ENCODE data around the gene PTPRM.

Gene PTPRM

GRCh38 chr18:8373486-8373885, 806.4 kb downstream of the PTPRM start:
- TF ChIP-seq CTCF (conservative IDR thresholded peaks at IDR 0.05) = no peak
- H3K27ac ChIP-seq = no peak overlapping the region

- TF ChIP-seq CTCF (conservative IDR thresholded peaks at IDR 0.05) = no peak
- no peak overlapping the region for H3K27ac ChIP-seq
Observed at GRCh38 chr18:8374676-8375075, 807.6 kb downstream of the PTPRM start.

- no peak overlapping the region for H3K27ac ChIP-seq
- no peak for TF ChIP-seq CTCF (conservative IDR thresholded peaks at IDR 0.05)
Observed at GRCh38 chr18:8375249-8375648, 808.1 kb downstream of the PTPRM start.

GRCh38 chr18:8376113-8376512, 809.0 kb downstream of the PTPRM start:
- no peak for TF ChIP-seq CTCF (conservative IDR thresholded peaks at IDR 0.05)
- H3K27ac ChIP-seq = no peak overlapping the region

- no peak overlapping the region for H3K27ac ChIP-seq
- TF ChIP-seq CTCF (conservative IDR thresholded peaks at IDR 0.05) = no peak
Observed at GRCh38 chr18:8379187-8379941, 812.2 kb downstream of the PTPRM start.

- no peak overlapping the region for H3K27ac ChIP-seq
- TF ChIP-seq CTCF (conservative IDR thresholded peaks at IDR 0.05) = no peak
Observed at GRCh38 chr18:8380006-8380405, 812.9 kb downstream of the PTPRM start.

GRCh38 chr18:8380926-8381325, 813.8 kb downstream of the PTPRM start:
- no peak for TF ChIP-seq CTCF (conservative IDR thresholded peaks at IDR 0.05)
- no peak overlapping the region for H3K27ac ChIP-seq
